WTC11 (cell line): ENCODE results near the gene NRG3.
"Not testable (repeated sequence)": the region's sequence is repeated elsewhere in the genome, so short reads cannot be mapped to it uniquely, and the experiment has no call there.

Experiments
- CDX4 ChIP-seq: fragments of 250-450 bp; sonication (Bioruptor Pico); IDR thresholded peaks from 2 replicates; pipeline ENCODE4 v1.9.0; 2021; ENCODE audit warnings: moderate library complexity, mild to moderate bottlenecking, inconsistent platforms, borderline replicate concordance
- CREB1 ChIP-seq: sonication (generic); formaldehyde crosslinking; IDR thresholded peaks from 2 replicates; pipeline ENCODE4 v1.8.0; 2023; ENCODE audit warnings: mild to moderate bottlenecking, missing genetic modification reagents
- IRF1 ChIP-seq: sonication (generic); formaldehyde crosslinking; IDR thresholded peaks from 2 replicates; pipeline ENCODE4 v1.8.0; 2023; ENCODE audit warnings: missing genetic modification reagents
- MXD4 ChIP-seq: fragments of 250-450 bp; sonication (Bioruptor Pico); IDR thresholded peaks from 2 replicates; pipeline ENCODE4 v1.8.0; 2021; ENCODE audit warnings: mild to moderate bottlenecking, moderate library complexity, borderline replicate concordance
- NR2C2 ChIP-seq: sonication (generic); formaldehyde crosslinking; IDR thresholded peaks from 2 replicates; pipeline ENCODE4 v1.8.0; 2022; ENCODE audit warnings: mild to moderate bottlenecking, missing genetic modification reagents
- SMAD4 ChIP-seq: sonication (generic); formaldehyde crosslinking; IDR thresholded peaks from 2 replicates; pipeline ENCODE4 v1.8.0; 2022; ENCODE audit warnings: mild to moderate bottlenecking, missing genetic modification reagents
- SP1 ChIP-seq: sonication (generic); formaldehyde crosslinking; conservative IDR thresholded peaks from 2 replicates; pipeline ENCODE4 v1.8.1; 2022; ENCODE audit warnings: missing genetic modification reagents
- TEAD4 ChIP-seq: sonication (generic); formaldehyde crosslinking; IDR thresholded peaks from 2 replicates; pipeline ENCODE4 v1.8.0; 2022; ENCODE audit warnings: mild to moderate bottlenecking, missing genetic modification reagents
- TP53 ChIP-seq: sonication (generic); formaldehyde crosslinking; IDR thresholded peaks from 2 replicates; pipeline ENCODE4 v1.8.1; 2023; ENCODE audit warnings: mild to moderate bottlenecking, missing genetic modification reagents
- ZNF423 ChIP-seq: fragments of 250-450 bp; sonication (Bioruptor Pico); IDR thresholded peaks from 2 replicates; pipeline ENCODE4 v2.1.2; 2022; ENCODE audit warnings: mild to moderate bottlenecking, moderate library complexity
- TF ChIP-seq, protein P1 (sequence below): fragments of 200-600 bp; IDR thresholded peaks from 2 replicates; pipeline ENCODE4 v1.8.0; 2022; ENCODE audit warnings: antibody characterized with exemption
- TF ChIP-seq, protein P2 (sequence below): sonication (generic); formaldehyde crosslinking; IDR thresholded peaks from 2 replicates; pipeline ENCODE4 v1.8.0; 2022; ENCODE audit warnings: mild to moderate bottlenecking, missing genetic modification reagents
- TF ChIP-seq, protein P3 (sequence below): sonication (generic); formaldehyde crosslinking; IDR thresholded peaks from 2 replicates; pipeline ENCODE4 v1.8.1; 2023; ENCODE audit warnings: mild to moderate bottlenecking, moderate library complexity, missing genetic modification reagents
- TF ChIP-seq, protein P4 (sequence below): sonication (generic); formaldehyde crosslinking; IDR thresholded peaks from 2 replicates; pipeline ENCODE4 v1.8.1; 2022; ENCODE audit warnings: low read depth, mild to moderate bottlenecking, moderate library complexity, missing genetic modification reagents, borderline replicate concordance

GRCh38 chr10:82678451-82678850, 803.5 kb downstream of the NRG3 start:
- TF ChIP-seq, protein P1, sequence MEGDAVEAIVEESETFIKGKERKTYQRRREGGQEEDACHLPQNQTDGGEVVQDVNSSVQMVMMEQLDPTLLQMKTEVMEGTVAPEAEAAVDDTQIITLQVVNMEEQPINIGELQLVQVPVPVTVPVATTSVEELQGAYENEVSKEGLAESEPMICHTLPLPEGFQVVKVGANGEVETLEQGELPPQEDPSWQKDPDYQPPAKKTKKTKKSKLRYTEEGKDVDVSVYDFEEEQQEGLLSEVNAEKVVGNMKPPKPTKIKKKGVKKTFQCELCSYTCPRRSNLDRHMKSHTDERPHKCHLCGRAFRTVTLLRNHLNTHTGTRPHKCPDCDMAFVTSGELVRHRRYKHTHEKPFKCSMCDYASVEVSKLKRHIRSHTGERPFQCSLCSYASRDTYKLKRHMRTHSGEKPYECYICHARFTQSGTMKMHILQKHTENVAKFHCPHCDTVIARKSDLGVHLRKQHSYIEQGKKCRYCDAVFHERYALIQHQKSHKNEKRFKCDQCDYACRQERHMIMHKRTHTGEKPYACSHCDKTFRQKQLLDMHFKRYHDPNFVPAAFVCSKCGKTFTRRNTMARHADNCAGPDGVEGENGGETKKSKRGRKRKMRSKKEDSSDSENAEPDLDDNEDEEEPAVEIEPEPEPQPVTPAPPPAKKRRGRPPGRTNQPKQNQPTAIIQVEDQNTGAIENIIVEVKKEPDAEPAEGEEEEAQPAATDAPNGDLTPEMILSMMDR, result not testable (repeated sequence)
- TF ChIP-seq TEAD4; MXD4 (CRISPR knock-in tag); ZNF423 (CRISPR knock-in tag); SP1 (CRISPR knock-in tag); IRF1 (CRISPR knock-in tag); NR2C2 (CRISPR knock-in tag); CREB1 (CRISPR knock-in tag); SMAD4 (CRISPR knock-in tag); CDX4 (CRISPR knock-in tag); TP53 (CRISPR knock-in tag): not testable (repeated sequence)
- TF ChIP-seq, protein P2, sequence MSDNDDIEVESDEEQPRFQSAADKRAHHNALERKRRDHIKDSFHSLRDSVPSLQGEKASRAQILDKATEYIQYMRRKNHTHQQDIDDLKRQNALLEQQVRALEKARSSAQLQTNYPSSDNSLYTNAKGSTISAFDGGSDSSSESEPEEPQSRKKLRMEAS (CRISPR knock-in tag), result not testable (repeated sequence)
- TF ChIP-seq, protein P3, sequence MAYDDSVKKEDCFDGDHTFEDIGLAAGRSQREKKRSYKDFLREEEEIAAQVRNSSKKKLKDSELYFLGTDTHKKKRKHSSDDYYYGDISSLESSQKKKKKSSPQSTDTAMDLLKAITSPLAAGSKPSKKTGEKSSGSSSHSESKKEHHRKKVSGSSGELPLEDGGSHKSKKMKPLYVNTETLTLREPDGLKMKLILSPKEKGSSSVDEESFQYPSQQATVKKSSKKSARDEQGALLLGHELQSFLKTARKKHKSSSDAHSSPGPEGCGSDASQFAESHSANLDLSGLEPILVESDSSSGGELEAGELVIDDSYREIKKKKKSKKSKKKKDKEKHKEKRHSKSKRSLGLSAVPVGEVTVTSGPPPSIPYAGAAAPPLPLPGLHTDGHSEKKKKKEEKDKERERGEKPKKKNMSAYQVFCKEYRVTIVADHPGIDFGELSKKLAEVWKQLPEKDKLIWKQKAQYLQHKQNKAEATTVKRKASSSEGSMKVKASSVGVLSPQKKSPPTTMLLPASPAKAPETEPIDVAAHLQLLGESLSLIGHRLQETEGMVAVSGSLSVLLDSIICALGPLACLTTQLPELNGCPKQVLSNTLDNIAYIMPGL (CRISPR knock-in tag), result not testable (repeated sequence)
- TF ChIP-seq, protein P4, sequence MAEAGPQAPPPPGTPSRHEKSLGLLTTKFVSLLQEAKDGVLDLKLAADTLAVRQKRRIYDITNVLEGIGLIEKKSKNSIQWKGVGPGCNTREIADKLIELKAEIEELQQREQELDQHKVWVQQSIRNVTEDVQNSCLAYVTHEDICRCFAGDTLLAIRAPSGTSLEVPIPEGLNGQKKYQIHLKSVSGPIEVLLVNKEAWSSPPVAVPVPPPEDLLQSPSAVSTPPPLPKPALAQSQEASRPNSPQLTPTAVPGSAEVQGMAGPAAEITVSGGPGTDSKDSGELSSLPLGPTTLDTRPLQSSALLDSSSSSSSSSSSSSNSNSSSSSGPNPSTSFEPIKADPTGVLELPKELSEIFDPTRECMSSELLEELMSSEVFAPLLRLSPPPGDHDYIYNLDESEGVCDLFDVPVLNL, result not testable (repeated sequence)
